Glutamatergic neuron (in vitro differentiated cells): ENCODE results near the gene PTH2. TPM values are rescaled to one million over a fixed set of nuclear protein-coding genes. Genes with fewer than 3 reads are reported as not detected.
A peak's percentile ranks its signal among the peaks of the same experiment; 100 is the strongest.

Source experiments
- DNase-seq: peaks from one replicate; pipeline ENCODE4 v3.0.0; 2022
- H3K27ac Mint-ChIP-seq: one replicate; pipeline ENCODE4 v1.8.0; 2020; ENCODE audit warnings: mild to moderate bottlenecking, mixed read lengths, inconsistent platforms; ENCODE audit not compliant: unreplicated experiment
- H3K27me3 Mint-ChIP-seq: one replicate; pipeline ENCODE4 v1.8.0; 2020; ENCODE audit warnings: mild to moderate bottlenecking, moderate library complexity, mixed read lengths, inconsistent platforms; ENCODE audit not compliant: unreplicated experiment
- H3K36me3 Mint-ChIP-seq: one replicate; pipeline ENCODE4 v1.8.0; 2020; ENCODE audit warnings: mild to moderate bottlenecking, mixed read lengths, inconsistent platforms; ENCODE audit not compliant: unreplicated experiment
- H3K4me1 Mint-ChIP-seq: one replicate; pipeline ENCODE4 v1.8.0; 2020; ENCODE audit warnings: mild to moderate bottlenecking, low read depth, mixed read lengths, inconsistent platforms; ENCODE audit not compliant: unreplicated experiment
- H3K4me3 Mint-ChIP-seq: one replicate; pipeline ENCODE4 v1.8.0; 2020; ENCODE audit warnings: mild to moderate bottlenecking, mixed read lengths, inconsistent platforms; ENCODE audit not compliant: unreplicated experiment
- H3K9me3 Mint-ChIP-seq: one replicate; pipeline ENCODE4 v1.8.0; 2020; ENCODE audit warnings: mild to moderate bottlenecking, moderate library complexity, mixed read lengths, inconsistent platforms; ENCODE audit not compliant: unreplicated experiment
- CTCF ChIP-seq: fragments of 200-600 bp; sonication (generic); IDR thresholded peaks from one replicate; pipeline ENCODE4 v1.5.0; 2021; ENCODE audit not compliant: partially characterized antibody, unreplicated experiment
- total RNA-seq: library from RNA; stranded (reverse); fragmentation: NEBNext Ultra II Directional; extraction: Animal tissue kit (Norgen Biotek cat#: 25700); gene quantifications from one replicate; pipeline ENCODE4 v1.2.1, GENCODE V29; 2021; ENCODE audit not compliant: unreplicated experiment

The PTH2 gene
- total RNA-seq, 1 donor from 2014 or later = 2.5 TPM

- Mint-ChIP-seq H3K9me3 (no peaks in the 10 kb centered on the region), H3K36me3 (no peaks in the 10 kb centered on the region), H3K27me3 (peaks cover 9% of the 10 kb centered on the region), H3K27ac (no peak overlapping the region), H3K4me1 (peaks cover 15% of the 10 kb centered on the region), H3K4me3 (no peak overlapping the region)
- no peak for DNase-seq
- no peak for TF ChIP-seq CTCF
These were observed 16.2 kb downstream of the PTH2 start for GRCh38 chr19:49407079-49407478.

- peak overlapping the region; percentile 78 for H3K4me3 Mint-ChIP-seq
- H3K27ac Mint-ChIP-seq = peak overlapping the region; percentile 96
- peaks cover 2% of the 10 kb centered on the region for H3K9me3 Mint-ChIP-seq
- H3K27me3 Mint-ChIP-seq = peaks cover 5% of the 10 kb centered on the region
- DNase-seq = peak; percentile 58
- TF ChIP-seq CTCF = no peak
- peaks cover 12% of the 10 kb centered on the region for H3K4me1 Mint-ChIP-seq
- H3K36me3 Mint-ChIP-seq = no peaks in the 10 kb centered on the region
These were observed 19.6 kb downstream of the PTH2 start for GRCh38 chr19:49403404-49404187.

- Mint-ChIP-seq H3K4me3 (no peak overlapping the region), H3K9me3 (peaks cover 3% of the 10 kb centered on the region), H3K4me1 (peaks cover 18% of the 10 kb centered on the region), H3K36me3 (no peaks in the 10 kb centered on the region), H3K27me3 (peaks cover 2% of the 10 kb centered on the region), H3K27ac (no peak overlapping the region)
- no peak for TF ChIP-seq CTCF
- no peak for DNase-seq
These were observed 23.2 kb downstream of the PTH2 start for GRCh38 chr19:49400029-49400428.

- H3K27me3 Mint-ChIP-seq = peaks cover 2% of the 10 kb centered on the region
- no peak overlapping the region for H3K27ac Mint-ChIP-seq
- no peaks in the 10 kb centered on the region for H3K36me3 Mint-ChIP-seq
- no peak for DNase-seq
- no peak overlapping the region for H3K4me3 Mint-ChIP-seq
- peaks cover 3% of the 10 kb centered on the region for H3K9me3 Mint-ChIP-seq
- H3K4me1 Mint-ChIP-seq = peaks cover 18% of the 10 kb centered on the region
- no peak for TF ChIP-seq CTCF
These were observed 24.3 kb downstream of the PTH2 start for GRCh38 chr19:49398931-49399330.

- no peak for DNase-seq
- Mint-ChIP-seq H3K4me3 (peak overlapping the region; percentile 34), H3K4me1 (peaks cover 11% of the 10 kb centered on the region), H3K27ac (no peak overlapping the region), H3K27me3 (peaks cover 2% of the 10 kb centered on the region), H3K9me3 (peaks cover 5% of the 10 kb centered on the region), H3K36me3 (no peaks in the 10 kb centered on the region)
- TF ChIP-seq CTCF = no peak
These were observed 25.1 kb downstream of the PTH2 start for GRCh38 chr19:49398001-49398615.
